IMR-90 (cell line): ENCODE measurements around the gene ULK2.

Experiments
- BHLHE40 ChIP-seq: fragments of 150-350 bp; IDR thresholded peaks from 2 replicates; pipeline ENCODE4 v1.6.1; 2016; ENCODE audit warnings: mild to moderate bottlenecking, low read depth, low read length
- CEBPB ChIP-seq: IDR thresholded peaks from 2 replicates; pipeline ENCODE4 v1.6.1; 2012; ENCODE audit warnings: low read depth, low read length, improper control_type of control experiment
- CTCF ChIP-seq: conservative IDR thresholded peaks from 2 replicates; pipeline ENCODE4 v1.5.1; 2012; ENCODE audit warnings: mild to moderate bottlenecking, low read depth, low read length, improper control_type of control experiment
- ELK1 ChIP-seq: fragments of 150-350 bp; IDR thresholded peaks from 2 replicates; pipeline ENCODE4 v1.6.1; 2016; ENCODE audit warnings: low read depth, mild to moderate bottlenecking, low read length, moderate library complexity, borderline replicate concordance
- FOS ChIP-seq: fragments of 150-350 bp; IDR thresholded peaks from 2 replicates; pipeline ENCODE4 v1.6.1; 2016; ENCODE audit warnings: low read depth, low read length
- MAZ ChIP-seq: IDR thresholded peaks from 2 replicates; pipeline ENCODE4 v1.6.1; 2012; ENCODE audit warnings: low read depth, mild to moderate bottlenecking, low read length, improper control_type of control experiment, moderate library complexity, borderline replicate concordance
- MXI1 ChIP-seq: IDR thresholded peaks from 2 replicates; pipeline ENCODE4 v1.6.1; 2012; ENCODE audit warnings: low read depth, mild to moderate bottlenecking, low read length, moderate library complexity, borderline replicate concordance
- POLR2A ChIP-seq: IDR thresholded peaks from 2 replicates; pipeline ENCODE4 v1.6.1; 2012; ENCODE audit warnings: mild to moderate bottlenecking, low read depth, low read length
- RFX5 ChIP-seq: IDR thresholded peaks from 2 replicates; pipeline ENCODE4 v1.8.0; 2012; ENCODE audit warnings: low read depth, mild to moderate bottlenecking, low read length, moderate library complexity

DNA sequence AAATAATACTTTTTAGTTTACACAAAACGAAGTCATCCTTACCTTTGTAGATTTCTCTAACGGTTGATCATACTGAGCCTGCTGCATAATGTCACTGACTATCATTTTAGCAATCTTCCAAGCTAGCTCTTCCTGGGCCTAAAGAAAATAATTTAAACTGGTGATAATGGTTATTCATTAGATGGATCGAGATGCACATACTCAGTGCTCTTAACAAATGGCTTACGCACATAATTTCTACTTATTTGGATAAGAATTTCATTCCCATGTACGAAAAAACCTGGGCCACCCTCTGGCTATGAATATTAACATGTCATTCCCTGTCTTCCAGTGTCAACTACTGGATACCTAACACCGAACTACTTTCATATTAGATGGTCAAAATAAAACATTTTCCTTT is 41.4 kb upstream of the ULK2 start:
- TF ChIP-seq CTCF, result no peak
- no peak for TF ChIP-seq ELK1
- TF ChIP-seq POLR2A, result no peak
- no peak for TF ChIP-seq MAZ
- no peak for TF ChIP-seq BHLHE40
- TF ChIP-seq MXI1, result no peak
- no peak for TF ChIP-seq CEBPB
- TF ChIP-seq FOS, result no peak
- no peak for TF ChIP-seq RFX5
